GM12892 (cell line): ENCODE data around the gene TNN.
"Not testable (repeated sequence)": the region's sequence is repeated elsewhere in the genome, so short reads cannot be mapped to it uniquely, and the experiment has no call there.

Experiments used
- DNase-seq: peaks from one replicate; pipeline ENCODE4 v3.0.0; 2011; ENCODE audit not compliant: insufficient read length
- FAIRE-seq: peaks from 2 replicates; lab custom pipeline; 2011; peaks lifted over from hg19 to GRCh38; lab: Jason Lieb, UNC
- POLR2A ChIP-seq: IDR thresholded peaks from 2 replicates; pipeline ENCODE4 v1.6.1; 2011; ENCODE audit warnings: low read depth, low read length, control low read depth
- POLR2AphosphoS5 ChIP-seq: IDR thresholded peaks from 2 replicates; pipeline ENCODE4 v1.6.1; 2011; ENCODE audit warnings: low read depth, low read length, control low read depth
- TAF1 ChIP-seq: IDR thresholded peaks from 2 replicates; pipeline ENCODE4 v1.6.1; 2011; ENCODE audit warnings: low read depth, mild to moderate bottlenecking, control low read depth, low read length, borderline replicate concordance

The TNN gene

DNA sequence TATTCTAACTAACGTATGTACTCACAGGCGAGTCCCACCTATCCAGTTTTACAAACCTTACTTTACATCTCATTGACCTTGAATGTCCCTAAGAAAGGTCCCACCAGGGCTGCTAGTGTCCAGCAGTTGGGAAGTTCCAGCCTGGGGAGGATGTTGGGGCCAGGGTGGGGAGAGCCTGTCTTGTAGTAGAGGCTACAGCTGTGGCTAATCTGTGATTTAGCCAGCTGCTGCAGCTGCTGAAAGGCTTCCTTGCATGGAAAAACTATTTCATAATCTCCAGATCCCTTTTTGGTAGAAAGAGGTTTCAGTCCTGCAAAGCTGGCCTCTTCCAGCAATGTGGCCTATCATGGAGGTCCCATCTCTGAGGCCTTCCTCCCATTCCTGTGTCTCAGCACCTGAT is 23.1 kb downstream of the TNN start:
- no peak for DNase-seq
- no peak for FAIRE-seq
- TF ChIP-seq POLR2AphosphoS5 (no peak), TAF1 (no peak), POLR2A (no peak)

DNA sequence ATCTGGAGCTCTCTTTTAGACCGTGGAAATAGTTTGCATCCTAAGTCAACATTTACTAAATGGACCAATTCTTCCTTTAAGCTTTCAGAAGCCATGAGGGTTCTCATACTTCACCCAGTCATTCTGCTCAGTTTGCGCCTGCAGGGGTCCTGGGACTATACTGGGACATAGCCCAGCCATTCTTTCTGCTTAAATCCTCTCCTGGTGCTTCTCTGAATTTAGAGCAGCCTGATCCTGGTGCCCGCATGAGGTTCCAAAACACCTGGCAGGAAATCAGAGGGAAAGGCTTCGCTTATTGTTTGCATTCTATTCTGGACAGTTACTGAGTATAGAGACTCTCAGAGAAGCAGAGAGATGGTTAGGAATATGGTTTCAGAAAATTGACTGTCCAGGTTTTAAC is 27.0 kb downstream of the TNN start:
- FAIRE-seq, result no peak
- no peak for DNase-seq
- TF ChIP-seq POLR2A (no peak), POLR2AphosphoS5 (no peak), TAF1 (no peak)

DNA sequence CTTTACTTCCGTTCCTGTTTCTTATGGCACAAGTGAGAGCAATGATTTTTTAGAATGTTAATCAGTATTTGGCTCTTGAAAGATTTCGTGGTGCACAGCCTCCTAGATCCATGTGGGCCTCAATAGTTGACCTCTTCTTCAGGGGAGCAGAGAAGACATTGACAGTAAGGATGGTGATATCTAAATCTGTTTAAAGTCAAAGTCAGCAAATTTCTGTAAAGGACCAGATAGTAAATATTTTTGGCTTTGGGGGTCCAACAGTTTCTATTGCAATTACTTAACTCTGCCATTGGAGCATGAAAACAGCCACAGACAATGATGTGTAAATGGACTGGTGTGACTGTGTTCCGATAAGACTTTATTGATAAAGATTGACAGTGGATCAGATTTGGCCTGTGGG is 27.4 kb downstream of the TNN start:
- DNase-seq, result no peak
- TF ChIP-seq POLR2AphosphoS5, result no peak
- no peak for TF ChIP-seq POLR2A
- TF ChIP-seq TAF1, result no peak
- no peak for FAIRE-seq

DNA sequence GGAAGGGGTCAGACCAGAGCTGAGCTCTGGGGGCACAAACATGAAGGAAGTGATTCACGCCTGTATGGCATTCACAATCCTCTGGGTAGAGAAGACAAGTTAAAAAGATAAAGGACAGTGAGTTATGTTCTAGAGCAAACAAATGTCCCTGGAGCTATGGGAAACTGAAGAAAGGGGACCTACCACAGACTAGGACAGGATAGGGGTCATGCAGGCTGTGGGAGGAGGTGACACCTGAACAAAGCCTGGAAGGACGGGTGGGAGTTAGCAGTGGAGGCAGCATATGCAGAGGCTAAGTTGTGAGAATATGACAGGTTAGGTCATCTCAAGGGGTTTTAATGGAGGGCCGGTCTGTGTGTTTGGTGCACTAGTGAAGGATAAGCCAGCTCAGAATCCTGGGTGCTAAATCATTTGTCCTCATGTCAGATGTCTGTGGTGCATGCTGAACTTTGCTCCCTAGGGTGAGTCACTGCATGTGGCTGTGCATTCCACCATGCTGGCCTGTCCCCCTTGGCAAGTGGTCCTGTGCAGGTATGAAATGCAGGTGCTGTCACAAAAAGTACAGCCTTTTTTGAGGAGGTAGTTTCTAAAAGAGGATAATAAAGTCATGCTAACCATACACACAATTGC is 28.5 kb downstream of the TNN start:
- DNase-seq (no peak), FAIRE-seq (no peak)
- TF ChIP-seq TAF1 (no peak), POLR2A (no peak), POLR2AphosphoS5 (no peak)

DNA sequence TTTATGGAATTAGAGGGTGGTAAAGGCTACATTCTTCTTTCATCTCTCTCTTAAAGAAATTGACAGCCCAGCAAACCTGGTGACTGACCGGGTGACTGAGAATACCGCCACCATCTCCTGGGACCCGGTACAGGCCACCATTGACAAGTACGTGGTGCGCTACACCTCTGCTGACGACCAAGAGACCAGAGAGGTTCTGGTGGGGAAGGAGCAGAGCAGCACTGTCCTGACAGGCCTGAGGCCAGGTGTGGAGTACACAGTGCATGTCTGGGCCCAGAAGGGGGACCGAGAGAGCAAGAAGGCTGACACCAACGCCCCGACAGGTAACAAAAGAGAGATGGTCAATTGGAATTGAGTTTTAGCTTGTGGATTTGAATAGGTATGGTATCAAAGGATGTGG is 29.7 kb downstream of the TNN start:
- DNase-seq (no peak), FAIRE-seq (no peak)
- TF ChIP-seq TAF1, result no peak
- TF ChIP-seq POLR2AphosphoS5, result no peak

DNA sequence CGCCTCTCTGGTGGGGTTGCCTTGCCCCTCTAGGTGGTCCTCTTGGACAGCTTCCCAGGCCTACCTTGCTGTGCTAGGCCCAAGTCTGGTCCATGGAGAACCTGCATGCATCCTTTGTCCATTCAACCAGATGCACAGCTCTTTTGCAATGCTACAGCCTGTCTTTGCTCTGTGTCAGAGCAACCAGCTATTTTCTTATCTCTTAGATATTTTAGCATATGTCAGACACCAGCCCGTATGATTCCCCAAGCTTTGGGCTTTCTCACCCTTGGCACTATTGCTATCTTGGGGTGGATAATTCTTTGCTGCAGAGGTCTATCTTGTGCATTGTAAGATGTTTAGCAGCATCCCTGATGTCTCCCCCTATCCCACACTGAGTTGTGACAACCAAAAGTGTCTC is 32.3 kb downstream of the TNN start:
- DNase-seq, result no peak
- TF ChIP-seq POLR2A, result no peak
- TF ChIP-seq TAF1, result no peak
- no peak for TF ChIP-seq POLR2AphosphoS5
- FAIRE-seq, result no peak

DNA sequence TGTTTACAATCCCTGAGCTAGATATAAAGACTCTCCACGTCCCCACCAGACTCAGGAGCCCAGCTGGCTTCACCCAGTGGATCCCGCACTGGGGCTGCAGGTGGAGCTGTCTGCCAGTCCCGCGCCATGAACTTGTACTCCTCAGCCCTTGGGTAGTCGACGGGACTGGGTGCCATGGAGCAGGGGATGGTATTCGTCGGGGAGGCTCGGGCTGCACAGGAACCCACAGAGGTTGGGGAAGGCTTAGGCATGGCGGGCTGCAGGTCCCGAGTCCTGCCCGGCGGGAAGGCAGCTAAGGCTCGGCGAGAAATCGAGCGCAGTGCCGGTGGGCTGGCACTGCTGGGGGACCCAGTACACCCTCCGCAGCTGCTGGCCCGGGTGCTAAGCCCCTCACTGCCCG is 34.5 kb downstream of the TNN start:
- FAIRE-seq, DNase-seq: not testable (repeated sequence)

DNA sequence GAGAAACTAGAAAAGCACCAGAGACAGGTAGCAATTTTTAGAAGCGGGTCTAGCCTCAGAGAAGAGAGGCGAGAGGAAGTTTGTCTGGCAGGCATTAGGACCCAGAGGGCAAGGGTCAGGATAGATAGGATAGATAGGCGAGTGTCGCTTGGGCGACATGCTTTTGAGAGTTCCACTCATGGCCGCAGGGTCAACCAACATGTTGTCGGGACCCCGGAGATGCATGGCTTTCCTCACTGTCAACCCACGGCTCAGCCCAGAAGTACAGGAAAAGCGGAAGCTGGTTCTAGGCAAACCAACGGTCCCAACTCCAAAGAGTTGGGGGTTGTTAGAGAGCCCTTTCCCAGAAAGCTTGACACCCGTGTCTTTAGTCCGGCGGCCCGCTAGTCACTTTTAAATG is 38.9 kb downstream of the TNN start:
- DNase-seq, FAIRE-seq: not testable (repeated sequence)

DNA sequence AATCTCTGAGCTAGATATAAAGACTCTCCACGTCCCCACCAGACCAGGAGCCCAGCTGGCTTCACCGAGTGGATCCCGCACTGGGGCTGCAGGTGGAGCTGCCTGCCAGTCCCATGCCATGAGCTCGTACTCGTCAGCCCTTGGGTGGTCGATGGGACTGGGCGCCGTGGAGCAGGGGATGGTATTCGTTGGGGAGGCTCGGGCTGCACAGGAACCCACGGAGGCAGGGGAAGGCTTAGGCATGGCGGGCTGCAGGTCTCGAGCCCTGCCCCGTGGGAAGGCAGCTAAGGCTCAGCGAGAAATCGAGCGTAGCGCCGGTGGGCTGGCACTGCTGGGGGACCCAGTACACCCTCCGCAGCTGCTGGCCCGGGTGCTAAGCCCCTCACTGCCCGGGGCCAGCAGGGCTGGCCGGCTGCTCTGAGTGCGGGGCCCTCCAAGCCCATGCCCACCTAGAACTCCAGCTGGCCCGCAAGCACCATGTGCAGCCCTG is 40.7 kb downstream of the TNN start:
- not testable (repeated sequence) for FAIRE-seq, DNase-seq

DNA sequence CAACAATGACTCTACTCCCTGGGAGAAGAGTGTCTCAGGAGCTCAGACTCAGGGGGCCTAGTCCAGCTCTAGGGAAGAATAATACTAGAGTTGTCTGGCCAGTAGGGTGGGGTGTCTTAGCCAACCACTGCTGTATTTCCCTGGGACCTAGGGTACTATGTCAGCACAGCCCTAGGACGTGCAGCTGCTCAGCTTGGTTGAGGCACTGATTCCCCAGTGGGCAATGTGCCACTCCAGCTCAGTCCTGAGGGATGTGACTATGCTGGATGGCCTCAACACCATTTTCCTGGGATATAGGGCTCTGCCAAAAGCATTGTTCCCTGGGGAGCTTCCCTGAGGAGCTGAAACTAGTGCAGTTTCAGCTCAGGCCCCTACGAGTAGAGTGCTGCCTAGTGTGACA is 47.4 kb downstream of the TNN start:
- DNase-seq, result no peak
- no peak for TF ChIP-seq POLR2AphosphoS5
- TF ChIP-seq POLR2A, result no peak
- no peak for TF ChIP-seq TAF1
- no peak for FAIRE-seq

DNA sequence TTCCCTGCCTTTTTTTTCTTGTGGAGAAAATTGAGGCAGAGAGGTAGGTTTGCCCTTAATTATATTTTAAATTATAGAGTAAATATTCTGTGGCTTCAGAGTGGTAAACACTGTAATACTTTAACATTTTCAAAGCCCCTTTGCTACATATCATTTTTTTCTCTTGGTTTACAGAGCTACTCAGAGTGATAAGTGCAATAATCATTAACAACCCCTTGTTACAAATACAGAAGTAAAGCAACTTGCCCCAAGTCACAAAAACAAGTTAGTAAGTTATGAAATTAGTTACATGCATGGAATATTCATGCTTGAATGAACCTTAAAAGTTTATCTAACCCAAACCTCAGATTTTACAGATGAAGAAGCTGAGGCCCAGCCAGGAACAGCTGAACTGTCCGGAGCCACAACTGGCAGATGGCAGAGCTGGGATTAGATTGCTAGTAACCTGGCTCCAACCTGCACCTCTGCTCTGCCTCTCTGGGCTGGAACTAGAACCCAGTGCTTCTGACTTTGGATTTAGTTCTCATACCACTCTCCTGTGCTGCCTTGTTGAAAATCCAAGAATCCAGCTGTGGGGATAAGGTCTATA is 48.7 kb downstream of the TNN start:
- no peak for FAIRE-seq
- DNase-seq, result no peak
- TF ChIP-seq POLR2A, result no peak
- TF ChIP-seq POLR2AphosphoS5, result no peak
- no peak for TF ChIP-seq TAF1

DNA sequence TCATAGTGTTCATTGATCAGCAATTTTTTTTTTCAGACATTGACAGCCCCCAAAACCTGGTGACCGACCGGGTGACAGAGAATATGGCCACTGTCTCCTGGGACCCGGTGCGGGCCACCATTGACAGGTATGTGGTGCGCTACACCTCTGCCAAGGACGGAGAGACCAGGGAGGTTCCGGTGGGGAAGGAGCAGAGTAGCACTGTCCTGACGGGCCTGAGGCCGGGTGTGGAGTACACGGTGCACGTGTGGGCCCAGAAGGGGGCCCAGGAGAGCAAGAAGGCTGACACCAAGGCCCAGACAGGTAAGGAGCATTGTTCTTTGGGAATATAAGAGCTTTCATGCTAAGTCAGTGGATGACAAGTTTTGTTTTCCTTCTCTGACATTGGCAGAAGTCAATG is 49.3 kb downstream of the TNN start:
- DNase-seq (no peak), FAIRE-seq (no peak)
- TF ChIP-seq POLR2AphosphoS5, result no peak
- TF ChIP-seq TAF1, result no peak
- no peak for TF ChIP-seq POLR2A
